ENCODE measurements around the gene ADCY9.

GRCh38 chr16:3919413-3919812 is 196.8 kb downstream of the ADCY9 start:
- TF ChIP-seq MAX (IDR thresholded peaks at IDR 0.05) (no peak), CBX3 (IDR thresholded peaks at IDR 0.05; ENCODE audit: low read depth) (no peak)

Measured in HCT116 (cell line).